Neural cell (in vitro differentiated cells): ENCODE results near the gene IGSF3.

Experiments
- EP300 ChIP-seq: fragments of 450-650 bp; conservative IDR thresholded peaks from 2 replicates; pipeline ENCODE4 v1.6.1; 2014; ENCODE audit warnings: antibody characterized with exemption, mild to moderate bottlenecking, moderate library complexity; ENCODE audit not compliant: poor library complexity, severe bottlenecking
- EZH2 ChIP-seq: fragments of 200-600, 300-800 bp; shearing (Covaris generic), sonication (generic); IDR thresholded peaks from 2 replicates; pipeline ENCODE4 v1.6.1; 2014; ENCODE audit warnings: antibody characterized with exemption, low read length, borderline replicate concordance, mild to moderate bottlenecking; ENCODE audit not compliant: insufficient read depth, poor library complexity, severe bottlenecking
- MXI1 ChIP-seq: fragments of 450-650 bp; conservative IDR thresholded peaks from 2 replicates; pipeline ENCODE4 v1.6.1; 2014; ENCODE audit warnings: antibody characterized with exemption, mild to moderate bottlenecking; ENCODE audit not compliant: poor library complexity, severe bottlenecking
- POLR2AphosphoS5 ChIP-seq: IDR thresholded peaks from 2 replicates; pipeline ENCODE4 v1.6.1; 2012
- RAD21 ChIP-seq: fragments of 450-650 bp; conservative IDR thresholded peaks from 2 replicates; pipeline ENCODE4 v1.6.1; 2014; ENCODE audit warnings: antibody characterized with exemption, mild to moderate bottlenecking, moderate library complexity
- TAF1 ChIP-seq: IDR thresholded peaks from 2 replicates; pipeline ENCODE4 v1.6.1; 2012; ENCODE audit warnings: low read depth
- TF ChIP-seq, protein P1 (sequence below): fragments of 450-650 bp; IDR thresholded peaks from 2 replicates; pipeline ENCODE4 v1.5.1; 2014; ENCODE audit warnings: antibody characterized with exemption, mild to moderate bottlenecking, moderate library complexity; ENCODE audit not compliant: poor library complexity, severe bottlenecking

DNA sequence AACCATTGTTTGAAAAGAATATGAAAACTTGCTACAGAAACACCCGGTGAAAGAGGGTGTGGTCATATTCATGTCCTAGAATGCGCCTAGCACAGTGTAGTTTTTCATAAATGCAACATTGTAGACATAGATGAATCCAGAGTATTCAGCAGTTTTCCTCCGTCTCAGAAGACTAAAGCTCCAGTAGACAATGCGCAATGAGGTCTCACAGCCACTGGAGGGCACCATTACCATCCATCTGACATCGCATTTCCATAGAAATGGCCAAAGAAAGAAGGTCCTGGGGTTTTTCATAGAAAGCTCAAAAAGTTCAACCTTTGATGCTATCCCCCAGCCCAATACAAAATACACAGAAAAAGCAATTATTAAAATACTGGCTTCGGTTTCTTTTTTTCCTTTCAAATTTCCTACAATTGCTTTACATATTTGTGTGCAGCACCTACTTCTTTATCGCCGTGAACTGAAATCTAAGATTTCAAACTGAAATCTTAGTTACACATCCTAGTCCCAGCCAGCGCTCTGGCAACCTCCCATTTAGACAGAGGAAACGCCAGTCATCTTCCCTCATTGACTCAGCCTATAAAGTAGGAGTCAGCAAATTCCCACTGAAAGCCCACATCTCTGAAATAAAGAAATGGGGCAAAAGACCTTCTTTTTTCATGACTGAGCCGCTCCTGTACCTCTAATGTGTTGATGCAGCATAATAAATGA, 92.8 kb downstream of the IGSF3 start:
- TF ChIP-seq TAF1 (no peak), POLR2AphosphoS5 (no peak), EP300 (no peak), RAD21 (peak; percentile 94), MXI1 (no peak), EZH2 (no peak)
- TF ChIP-seq, protein P1, sequence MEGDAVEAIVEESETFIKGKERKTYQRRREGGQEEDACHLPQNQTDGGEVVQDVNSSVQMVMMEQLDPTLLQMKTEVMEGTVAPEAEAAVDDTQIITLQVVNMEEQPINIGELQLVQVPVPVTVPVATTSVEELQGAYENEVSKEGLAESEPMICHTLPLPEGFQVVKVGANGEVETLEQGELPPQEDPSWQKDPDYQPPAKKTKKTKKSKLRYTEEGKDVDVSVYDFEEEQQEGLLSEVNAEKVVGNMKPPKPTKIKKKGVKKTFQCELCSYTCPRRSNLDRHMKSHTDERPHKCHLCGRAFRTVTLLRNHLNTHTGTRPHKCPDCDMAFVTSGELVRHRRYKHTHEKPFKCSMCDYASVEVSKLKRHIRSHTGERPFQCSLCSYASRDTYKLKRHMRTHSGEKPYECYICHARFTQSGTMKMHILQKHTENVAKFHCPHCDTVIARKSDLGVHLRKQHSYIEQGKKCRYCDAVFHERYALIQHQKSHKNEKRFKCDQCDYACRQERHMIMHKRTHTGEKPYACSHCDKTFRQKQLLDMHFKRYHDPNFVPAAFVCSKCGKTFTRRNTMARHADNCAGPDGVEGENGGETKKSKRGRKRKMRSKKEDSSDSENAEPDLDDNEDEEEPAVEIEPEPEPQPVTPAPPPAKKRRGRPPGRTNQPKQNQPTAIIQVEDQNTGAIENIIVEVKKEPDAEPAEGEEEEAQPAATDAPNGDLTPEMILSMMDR: peak; percentile 93
